Fibroblast of peridontal ligament (primary cell): ENCODE results near the gene ECEL1.
A peak's percentile ranks its signal among the peaks of the same experiment; 100 is the strongest.
"Not testable (repeated sequence)": the region's sequence is repeated elsewhere in the genome, so short reads cannot be mapped to it uniquely, and the experiment has no call there.

ENCODE experiments used
- DNase-seq: peaks from one replicate; pipeline ENCODE4 v3.0.0-alpha.2; 2010; ENCODE audit errors: extremely low read depth

ECEL1 gene

DNA sequence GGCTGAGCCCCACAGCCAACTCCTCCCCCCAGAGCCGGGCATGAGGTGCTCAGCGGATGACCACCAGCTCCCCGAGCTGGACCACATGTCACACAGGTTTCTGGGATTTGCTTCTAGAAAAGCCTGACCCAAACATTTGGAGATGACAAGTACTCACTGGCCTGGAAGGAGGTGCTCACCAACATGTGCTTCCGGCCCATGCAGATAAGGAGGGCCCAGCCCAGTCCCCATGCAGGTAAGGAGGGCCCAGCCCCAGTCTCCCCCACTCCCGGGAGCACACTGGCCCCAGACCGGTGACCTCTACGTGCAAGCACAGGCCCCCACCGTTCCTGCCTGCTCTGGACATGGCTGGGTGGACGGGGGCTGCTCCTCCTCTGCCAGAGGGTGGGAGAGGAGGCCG is 45.7 kb downstream of the ECEL1 start:
- not testable (repeated sequence) for DNase-seq

DNA sequence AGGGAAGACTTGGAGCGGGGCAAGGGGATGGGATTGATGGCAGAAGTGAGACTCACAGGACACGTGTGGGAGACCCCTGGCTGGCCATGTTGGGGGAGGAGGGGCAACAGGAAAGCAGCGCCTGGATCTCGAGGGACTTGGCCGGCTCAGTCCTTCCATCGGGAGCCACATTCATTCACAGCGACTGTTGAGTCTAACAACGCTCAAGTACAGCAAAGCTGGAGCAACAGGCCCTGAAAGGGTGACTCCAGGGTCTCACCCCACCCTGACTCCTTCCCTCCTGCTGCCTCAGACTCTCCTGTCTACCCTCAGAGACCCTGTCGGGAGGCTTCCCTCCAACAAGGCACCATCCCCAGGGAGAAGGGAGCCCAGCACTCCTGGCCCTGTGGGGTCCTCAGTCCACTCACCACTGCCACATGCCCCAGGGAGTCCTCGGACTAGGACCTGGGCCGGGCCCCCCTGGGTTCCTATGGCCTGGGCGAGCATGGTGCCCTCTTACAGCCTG is 46.4 kb downstream of the ECEL1 start:
- DNase-seq: no peak

DNA sequence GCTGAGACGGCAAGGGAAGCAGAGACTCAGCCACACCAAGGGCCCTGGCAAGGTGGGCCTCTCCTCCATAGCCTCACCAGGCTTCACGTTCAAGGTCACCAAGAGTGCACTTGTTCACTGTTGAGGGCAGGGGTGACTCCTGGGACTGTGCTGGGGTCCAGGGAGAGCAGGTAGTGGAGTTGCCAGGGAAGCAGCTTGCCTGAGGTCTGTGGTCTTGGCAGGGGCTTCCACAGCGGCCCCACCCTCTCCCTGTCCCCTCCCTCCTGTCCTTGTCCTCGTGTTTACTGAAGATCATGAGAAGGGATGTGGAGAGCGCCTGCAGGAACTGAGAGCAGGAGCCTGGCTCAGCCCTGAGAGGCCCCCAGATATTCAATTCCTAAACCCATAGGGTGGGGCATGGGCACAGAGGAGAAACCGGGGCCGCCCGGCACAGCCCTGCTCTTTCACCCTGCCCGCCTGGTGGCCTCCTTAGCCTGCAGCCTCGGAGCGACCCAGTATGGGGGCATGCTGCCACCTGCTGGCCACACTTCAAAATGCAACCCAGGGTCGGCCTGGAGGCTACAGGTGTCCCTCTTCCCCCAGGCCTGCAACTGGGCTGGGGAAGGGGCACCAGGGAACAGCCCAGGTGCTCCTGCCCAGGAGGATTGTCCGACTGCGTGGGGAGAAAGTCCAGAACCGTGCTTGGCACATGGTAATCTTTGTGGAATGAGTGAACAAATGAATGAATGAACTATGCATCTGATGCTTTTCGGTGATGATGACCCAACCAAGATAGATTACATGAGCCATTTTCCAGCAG is 47.2 kb downstream of the ECEL1 start:
- DNase-seq: peak; percentile 58

DNA sequence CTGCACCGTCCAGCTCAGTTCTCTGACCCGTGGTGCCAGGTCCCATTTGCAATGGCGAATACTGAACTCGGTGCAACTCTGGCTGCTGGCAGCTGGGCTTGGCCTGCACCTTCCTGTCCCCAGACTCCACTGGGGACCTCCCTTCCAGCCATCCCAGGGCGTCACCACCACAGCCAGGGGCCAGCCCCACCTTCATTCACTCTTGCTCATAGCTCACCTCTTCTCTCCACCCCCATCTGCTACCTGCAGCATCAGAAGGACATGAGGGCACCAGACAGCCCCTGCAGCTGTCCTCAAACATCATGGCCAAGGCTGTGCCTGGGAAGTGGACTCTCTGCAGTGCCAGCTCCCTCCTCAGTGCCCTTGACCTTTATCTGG is 47.9 kb downstream of the ECEL1 start:
- DNase-seq: no peak

DNA sequence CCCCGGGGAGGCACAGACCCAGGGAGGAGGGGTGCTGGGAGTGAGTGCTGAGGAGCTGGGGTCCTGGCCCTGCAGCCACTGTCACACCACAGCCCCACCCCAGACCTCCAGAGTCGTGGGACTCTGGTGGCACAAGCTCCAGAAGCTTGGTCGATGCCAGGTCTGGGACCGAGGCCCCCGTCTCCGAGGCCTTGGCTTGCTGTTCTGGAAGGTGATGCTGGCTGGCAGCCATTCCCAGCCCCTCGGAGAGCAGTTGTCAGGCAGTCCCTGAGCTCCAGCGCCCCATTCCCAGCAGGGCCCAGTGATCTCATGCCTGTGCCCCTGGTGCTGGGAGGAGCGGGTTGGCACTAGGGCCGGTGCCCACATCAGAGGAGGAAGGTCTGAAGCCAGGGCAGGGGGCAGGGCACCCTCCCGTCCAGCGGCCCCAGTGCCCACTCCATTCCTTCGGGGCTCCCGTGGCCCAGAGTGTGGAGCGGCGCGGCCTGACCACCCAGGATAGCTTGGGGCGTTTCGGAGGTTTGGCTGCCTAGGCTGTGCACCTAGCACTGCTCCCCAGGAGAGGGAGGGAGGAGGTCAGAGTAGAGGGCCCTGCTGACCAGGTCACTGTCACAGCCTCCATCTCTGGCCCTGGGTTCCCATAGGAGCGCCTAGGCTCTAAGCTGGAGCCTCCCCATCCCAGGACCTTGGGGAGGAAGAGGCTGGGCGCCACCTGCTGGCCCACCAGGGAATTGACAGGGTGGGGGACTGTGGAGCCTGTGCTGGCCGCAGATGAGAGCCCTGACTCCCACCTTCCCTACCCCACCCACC is 48.5 kb downstream of the ECEL1 start:
- DNase-seq: no peak

DNA sequence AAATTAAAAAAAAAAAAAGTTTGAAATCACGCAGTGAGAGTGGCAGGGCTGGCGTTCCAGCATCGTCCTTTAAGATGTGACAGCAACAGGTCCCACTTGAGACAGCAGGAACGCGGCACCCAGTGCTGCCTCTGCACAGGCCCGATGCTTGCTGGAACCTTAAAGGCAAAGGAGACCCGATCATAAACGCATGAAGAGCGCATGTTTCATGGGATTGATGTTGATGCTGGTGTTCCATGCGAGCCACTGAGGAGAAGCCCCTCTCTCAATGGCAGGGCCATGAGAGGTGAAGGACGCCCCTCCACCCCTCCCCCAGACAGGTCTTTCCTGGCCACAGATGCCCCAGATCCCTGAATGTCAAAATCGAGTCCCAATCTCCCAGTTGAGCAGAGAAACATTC is 49.5 kb downstream of the ECEL1 start:
- DNase-seq: no peak

DNA sequence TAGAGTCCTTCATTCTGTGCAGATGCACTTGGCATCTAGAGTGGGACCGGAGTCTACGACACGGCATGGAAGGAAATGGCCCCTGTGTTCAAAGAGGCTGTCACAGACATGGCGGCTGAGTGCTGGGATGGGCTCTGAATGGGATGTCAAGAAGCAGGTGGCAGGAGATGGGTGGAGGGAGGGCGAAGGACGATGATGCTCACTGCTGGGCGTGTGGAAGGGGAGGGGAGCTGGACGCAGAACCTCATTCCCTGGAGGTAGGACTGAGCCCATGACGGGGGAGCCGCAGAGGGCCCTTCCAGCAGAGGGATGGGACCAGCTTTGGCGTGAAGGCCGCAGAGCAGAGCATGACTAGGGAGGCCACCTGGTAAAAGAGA is 50.5 kb downstream of the ECEL1 start:
- no peak for DNase-seq

DNA sequence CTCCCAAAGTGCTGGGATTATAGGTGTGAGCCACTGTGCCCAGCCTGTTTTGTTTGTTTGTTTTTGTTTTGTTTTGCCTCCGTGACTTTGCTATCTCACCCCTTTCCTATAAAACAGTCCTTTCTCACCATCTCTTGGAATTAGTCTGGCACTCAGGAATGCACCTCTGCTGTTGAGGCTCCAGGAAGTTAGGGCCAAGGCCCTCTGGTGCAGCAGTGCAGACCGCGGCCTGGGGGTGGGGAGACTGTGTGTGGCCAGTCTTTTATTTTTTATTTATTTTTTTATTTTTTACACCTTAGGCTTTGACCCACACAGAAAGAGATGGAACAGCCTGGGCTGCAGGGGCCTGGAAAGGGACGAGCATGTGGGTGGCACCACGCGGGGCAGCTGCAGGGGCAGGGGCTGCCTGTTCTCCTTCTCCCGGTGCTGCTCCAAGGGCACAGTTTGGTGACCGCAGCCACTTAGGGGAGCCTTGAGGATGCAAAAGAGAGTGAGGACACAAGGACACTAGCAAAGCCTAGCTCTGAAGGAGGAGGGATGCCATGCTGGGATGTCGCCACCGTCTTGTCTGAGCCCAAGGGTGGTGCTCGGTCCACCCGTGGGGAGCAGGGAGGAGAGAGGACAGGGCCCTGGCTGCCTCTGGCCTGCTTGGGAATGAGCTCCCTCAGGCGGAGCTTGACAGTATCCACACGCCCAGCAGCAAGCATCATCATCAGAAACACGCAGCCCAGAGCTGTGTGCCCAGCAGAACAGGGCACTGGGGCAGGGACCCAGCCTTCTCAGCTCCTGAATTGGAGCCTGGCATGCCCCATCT is 51.0 kb downstream of the ECEL1 start:
- no peak for DNase-seq

DNA sequence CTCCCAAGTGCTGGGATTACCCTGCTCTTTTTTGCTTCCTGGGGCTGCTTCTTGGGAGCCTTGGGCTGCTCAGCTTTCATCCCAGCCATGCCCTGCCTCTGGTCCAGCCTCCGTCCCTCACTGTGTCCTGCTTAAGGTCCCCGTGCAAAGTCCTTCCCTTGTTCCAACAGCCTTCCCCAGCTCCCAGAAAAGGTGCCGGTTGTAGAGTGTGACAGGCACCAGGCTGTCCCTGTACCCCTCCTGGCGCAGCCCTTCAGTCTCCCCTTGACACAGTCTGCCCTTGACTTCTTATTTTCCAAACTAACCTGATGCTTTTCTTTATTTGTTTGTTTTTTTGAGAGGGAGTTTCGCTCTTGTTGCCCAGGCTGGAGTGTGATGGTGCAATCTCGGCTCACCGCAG is 51.8 kb downstream of the ECEL1 start:
- no peak for DNase-seq

DNA sequence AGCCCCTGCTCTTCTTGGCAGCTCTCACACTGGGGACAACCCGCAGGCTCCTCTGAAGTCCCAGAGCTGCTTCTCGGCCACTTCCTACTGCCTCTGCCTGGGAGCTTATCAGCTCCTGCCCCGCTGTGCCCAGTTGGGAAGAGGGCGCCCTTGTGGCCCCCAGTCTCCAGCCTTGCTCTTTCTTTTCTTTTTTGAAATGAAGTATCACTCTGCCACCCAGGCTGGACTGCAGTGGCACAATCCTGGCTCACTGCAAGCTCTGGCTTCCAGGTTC is 52.3 kb downstream of the ECEL1 start:
- DNase-seq: no peak

DNA sequence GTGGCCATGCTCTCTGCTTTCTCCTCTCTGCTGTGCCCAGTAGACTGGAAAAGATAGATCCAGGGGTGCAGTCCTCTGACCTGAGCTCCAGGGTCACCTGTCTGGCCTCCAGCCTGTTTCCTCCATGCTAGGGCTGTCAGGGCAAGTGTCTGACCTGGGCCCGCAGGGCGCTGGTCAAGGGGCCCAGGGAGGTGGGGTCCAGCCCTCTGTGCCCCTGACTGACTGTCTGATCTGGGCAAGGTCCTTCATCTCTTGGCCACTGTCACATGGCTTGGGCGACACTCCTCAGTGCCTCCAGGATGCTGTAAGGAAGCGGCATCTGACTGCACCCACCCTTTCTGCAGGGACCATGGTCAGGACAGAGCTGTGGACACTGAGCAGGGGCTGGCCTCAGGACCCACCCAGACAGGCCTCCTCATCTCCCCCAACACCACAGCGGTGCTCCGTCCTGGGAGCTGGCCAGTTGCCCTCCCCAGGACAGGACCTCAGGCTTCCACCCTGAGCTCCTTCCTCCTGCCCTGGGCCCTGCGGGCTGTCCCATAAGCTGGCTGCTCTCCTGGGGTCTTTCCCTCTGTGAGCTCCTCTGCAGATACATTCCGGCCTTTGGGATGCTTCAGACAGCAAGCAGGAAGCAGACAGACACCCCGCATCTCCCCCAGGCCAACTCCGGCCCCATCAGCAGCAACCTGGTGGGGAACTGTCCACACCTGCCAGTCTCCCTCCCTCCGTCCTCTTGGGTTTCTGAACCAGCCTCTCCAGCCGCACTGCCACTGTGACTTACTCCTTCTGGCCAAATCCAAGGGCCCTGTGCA is 52.9 kb downstream of the ECEL1 start:
- DNase-seq: no peak

DNA sequence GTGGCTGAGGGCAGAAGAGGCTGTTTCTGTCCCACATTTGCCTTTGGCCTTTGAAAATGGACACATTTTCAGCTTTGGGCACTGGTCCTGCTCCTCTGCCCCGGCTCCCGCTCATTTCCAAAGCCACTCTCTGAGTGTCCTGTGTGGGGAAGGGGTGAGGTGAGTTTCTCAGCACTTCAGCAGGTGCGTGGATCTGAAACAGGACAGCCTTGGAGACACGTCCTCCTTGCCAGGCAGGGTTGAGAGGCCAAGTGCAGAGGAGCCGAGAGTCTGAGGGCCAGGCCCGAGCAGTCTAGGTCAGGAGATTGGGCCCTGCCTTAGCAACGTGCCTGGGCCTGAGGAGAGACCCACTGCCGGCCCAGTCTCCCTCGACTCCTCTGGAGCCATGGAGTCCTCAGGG is 53.5 kb downstream of the ECEL1 start:
- no peak for DNase-seq

DNA sequence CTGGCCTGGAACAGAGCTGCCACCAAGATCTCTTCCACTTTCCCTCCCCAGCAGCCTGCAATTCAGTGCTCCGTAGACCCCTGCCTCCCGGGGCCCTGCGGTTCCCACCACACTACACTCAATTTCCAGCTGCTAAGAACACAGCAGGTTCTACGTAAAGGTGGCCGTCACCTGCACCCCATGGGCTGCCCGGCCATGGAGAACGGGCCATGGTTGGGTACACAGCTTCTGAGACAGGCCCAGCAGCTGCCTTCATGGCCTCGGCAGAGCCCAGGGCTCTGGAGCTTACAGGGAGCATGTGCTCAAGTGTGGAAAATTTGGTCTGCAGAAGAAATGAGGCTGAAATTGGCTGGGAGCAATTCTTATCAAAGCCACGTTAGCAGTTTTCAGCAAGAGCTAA is 54.0 kb downstream of the ECEL1 start:
- not testable (repeated sequence) for DNase-seq

DNA sequence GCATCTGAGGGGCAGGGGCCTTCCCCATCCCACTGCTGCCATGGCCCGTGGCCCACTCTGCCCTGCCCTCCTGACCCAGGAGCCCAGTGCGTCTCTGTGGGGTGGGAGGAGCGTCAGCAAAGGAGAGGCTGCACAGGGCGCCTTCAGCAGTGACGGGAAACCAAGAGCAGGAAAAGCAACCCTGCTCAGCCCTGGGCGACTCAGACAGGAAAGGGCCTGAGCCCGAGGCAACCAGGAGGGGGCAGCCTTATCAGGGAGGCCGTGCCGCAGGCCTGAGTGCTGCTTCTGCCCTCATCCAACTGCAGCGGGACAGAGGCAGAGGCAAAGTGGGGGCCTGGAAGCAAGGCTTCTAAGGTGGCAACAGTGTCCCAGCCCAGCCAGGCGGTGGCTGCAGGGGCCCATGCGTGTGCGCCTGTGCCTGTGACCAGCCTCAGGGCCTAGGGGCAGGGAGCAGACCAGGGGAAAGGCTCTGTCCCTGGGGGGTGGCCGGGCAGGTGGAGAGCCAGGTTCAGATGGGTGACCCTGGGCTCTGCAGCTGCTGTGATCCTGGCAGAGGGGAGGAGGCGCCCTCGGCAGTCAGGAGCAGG is 54.9 kb downstream of the ECEL1 start:
- no peak for DNase-seq

DNA sequence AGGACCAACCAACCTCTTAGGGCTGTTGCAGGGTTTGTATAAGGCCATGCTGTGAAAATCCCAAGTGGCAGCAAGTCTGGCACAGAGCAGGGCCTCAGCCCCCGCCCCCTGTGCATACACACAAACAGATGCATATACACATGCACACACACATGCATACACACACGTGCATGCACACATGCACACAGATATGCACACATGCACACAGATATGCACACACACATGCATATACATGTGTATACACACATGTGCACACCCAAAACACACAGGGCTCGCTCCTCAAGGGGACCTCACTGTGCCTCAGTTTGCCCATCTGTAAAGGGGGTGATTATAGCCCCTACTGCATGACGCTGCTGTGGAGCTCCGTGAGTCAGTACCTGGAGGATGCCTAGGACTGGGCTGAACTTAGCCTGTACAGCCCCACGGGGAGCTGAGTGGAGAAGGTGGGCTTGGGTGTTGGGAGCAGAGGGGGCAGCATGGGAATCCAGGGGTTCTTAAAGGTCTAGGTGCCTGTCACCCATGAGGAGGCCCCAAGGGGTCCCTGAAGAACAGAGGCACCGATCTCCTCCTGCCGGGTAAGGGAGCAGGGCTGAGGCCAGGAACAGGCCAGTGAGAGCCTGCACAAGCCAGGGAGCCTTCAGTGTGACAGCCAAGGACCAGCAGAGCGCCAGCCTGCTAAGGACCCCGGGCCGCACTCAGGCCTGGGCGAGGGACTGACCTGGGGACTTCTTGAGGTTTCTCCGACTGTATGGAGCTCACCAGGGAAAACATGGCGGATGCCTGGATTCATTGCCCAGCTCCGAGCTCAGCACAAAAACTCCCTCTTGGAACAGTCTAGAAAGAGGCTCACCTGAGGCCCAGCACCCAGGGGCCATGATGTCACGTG is 55.7 kb downstream of the ECEL1 start:
- DNase-seq: no peak
